ENCODE measurements around the gene PRRT4. TPM values are rescaled to one million over a fixed set of nuclear protein-coding genes. Genes with fewer than 3 reads are reported as not detected.

The PRRT4 gene
- total RNA-seq, 1 donor from 2014 or later, result not detected

DNA sequence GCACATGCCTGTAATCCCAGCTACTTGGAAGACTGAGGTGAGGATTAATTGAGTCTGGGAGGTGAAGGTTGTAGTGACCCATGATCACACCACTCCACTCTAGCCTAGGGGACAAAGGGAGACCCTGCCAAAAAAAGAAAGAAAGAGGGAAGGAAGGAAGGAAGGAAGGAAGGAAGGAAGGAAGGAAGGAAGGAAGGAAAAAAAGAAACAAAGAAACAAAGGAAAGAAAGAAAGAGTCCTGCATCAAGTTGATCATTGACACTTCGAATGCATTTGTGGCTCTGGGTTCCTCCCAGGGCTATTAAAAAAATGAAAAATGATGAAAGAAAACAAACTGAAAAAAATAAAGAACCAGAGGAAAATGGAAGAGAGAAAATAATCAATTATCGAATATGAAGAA, 3.9 kb upstream of the PRRT4 start:
- Mint-ChIP-seq H3K4me3 (no peak overlapping the region), H3K27ac (no peak overlapping the region), H3K36me3 (ENCODE audit: low read depth) (no peaks in the 10 kb centered on the region), H3K27me3 (peaks cover 57% of the 10 kb centered on the region), H3K4me1 (peaks cover 15% of the 10 kb centered on the region), H3K9me3 (no peaks in the 10 kb centered on the region)
- ChIA-PET CTCF (interaction anchor here (0.6 kb wide), 1 partner anchor 1456 kb away, joined by 3 read pairs; no protein-coding TSS in a partner anchor), POLR2A (no interaction called here)
- intact Hi-C loops (cut with micrococcal nuclease), result no loop called here
- ATAC-seq (ENCODE audit: low read depth) (no peak), DNase-seq (no peak)
- TF ChIP-seq, protein P1, sequence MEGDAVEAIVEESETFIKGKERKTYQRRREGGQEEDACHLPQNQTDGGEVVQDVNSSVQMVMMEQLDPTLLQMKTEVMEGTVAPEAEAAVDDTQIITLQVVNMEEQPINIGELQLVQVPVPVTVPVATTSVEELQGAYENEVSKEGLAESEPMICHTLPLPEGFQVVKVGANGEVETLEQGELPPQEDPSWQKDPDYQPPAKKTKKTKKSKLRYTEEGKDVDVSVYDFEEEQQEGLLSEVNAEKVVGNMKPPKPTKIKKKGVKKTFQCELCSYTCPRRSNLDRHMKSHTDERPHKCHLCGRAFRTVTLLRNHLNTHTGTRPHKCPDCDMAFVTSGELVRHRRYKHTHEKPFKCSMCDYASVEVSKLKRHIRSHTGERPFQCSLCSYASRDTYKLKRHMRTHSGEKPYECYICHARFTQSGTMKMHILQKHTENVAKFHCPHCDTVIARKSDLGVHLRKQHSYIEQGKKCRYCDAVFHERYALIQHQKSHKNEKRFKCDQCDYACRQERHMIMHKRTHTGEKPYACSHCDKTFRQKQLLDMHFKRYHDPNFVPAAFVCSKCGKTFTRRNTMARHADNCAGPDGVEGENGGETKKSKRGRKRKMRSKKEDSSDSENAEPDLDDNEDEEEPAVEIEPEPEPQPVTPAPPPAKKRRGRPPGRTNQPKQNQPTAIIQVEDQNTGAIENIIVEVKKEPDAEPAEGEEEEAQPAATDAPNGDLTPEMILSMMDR (IDR thresholded peaks at IDR 0.05), result no peak

DNA sequence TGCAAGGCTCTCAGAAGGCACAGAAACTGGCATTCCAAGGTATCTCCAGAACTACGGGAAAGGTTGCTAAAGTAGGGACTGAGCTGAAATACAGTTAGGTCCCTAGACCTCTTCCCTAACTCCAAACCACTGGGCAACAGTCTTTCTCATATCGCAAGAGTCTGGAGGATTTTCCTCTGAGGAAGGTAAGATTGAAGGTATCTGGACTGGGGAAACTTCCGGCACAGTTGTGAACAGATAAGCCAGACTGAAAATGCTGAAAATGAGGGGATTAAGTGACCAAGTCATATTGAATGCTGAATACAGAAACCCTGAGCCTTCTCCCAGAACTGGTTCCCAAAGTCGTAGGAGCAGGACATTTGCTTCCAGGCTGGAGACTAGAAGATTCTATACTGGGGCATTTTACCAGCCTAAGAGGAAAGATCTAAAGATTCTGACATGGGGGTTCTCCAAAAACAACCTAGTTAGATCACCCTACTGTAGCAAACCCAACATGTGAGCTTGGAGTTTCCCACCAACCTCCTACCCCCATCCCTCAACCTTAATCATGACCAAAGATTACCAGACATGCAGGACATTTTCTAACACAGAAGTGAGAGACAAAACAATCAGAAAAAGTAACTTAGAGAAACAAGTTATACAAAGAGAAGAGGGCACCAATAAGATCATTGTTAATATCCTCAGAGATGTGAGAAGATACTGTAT, 2.8 kb upstream of the PRRT4 start:
- H3K36me3 Mint-ChIP-seq (ENCODE audit: low read depth), result no peaks in the 10 kb centered on the region
- peaks cover 15% of the 10 kb centered on the region for H3K4me1 Mint-ChIP-seq
- H3K9me3 Mint-ChIP-seq, result no peaks in the 10 kb centered on the region
- H3K27ac Mint-ChIP-seq, result no peak overlapping the region
- ATAC-seq (ENCODE audit: low read depth) (no peak), DNase-seq (no peak)
- POLR2A ChIA-PET, result interaction anchor here (0.7 kb wide), 1 partner anchor 11 kb away, joined by 7 read pairs; no protein-coding TSS in a partner anchor
- CTCF ChIA-PET, result no interaction called here
- peaks cover 63% of the 10 kb centered on the region for H3K27me3 Mint-ChIP-seq
- TF ChIP-seq, protein P1 (IDR thresholded peaks at IDR 0.05), result no peak
- no peak overlapping the region for H3K4me3 Mint-ChIP-seq
- intact Hi-C loops (cut with micrococcal nuclease), result no loop called here

DNA sequence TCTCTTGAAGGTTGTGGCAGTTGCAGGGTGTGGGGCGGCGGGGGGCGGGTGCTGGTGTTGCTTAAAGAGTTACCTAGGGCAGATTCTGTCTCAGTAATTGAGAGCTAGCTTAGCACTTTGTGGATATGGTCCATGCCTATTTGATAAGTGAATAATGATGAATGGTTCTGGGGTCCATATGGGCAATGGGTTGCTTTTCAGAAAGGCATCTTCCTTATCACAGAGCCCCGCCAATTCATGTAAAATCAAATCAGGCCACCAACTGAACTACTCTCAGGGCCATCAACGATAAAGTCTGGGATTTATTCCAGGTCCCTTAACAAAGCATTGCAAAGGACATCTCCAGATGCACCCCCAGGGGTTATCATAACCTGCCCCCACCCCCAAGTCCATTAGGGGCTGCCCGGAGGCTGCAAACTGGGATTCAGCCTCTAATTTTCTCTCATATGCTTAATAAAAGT, 1.8 kb upstream of the PRRT4 start:
- ChIA-PET CTCF (no interaction called here), POLR2A (no interaction called here)
- no peaks in the 10 kb centered on the region for H3K36me3 Mint-ChIP-seq (ENCODE audit: low read depth)
- TF ChIP-seq, protein P1 (IDR thresholded peaks at IDR 0.05), result no peak
- ATAC-seq (ENCODE audit: low read depth), result no peak
- peaks cover 65% of the 10 kb centered on the region for H3K27me3 Mint-ChIP-seq
- intact Hi-C loops (cut with micrococcal nuclease), result no loop called here
- peaks cover 15% of the 10 kb centered on the region for H3K4me1 Mint-ChIP-seq
- H3K27ac Mint-ChIP-seq, result no peak overlapping the region
- H3K9me3 Mint-ChIP-seq, result no peaks in the 10 kb centered on the region
- H3K4me3 Mint-ChIP-seq, result no peak overlapping the region
- no peak for DNase-seq

DNA sequence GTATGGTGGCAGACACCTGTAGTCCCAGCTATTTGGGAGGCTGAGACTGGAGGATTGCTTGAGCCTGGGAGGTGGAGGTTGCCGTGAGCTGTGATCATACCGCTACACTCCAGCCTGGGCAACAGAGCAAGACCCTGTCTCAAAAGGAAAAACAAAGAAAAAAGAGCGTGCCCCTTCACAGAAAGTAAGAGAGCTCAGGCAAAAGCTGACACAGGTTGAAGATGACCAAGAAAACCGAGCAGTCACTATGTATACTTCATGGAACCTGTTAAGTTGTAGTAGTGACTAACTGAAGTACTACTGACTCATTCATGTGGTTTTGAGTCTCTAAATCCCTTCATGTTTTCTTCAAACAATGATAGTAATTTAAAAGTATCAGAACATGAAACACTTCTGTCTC, 1.2 kb upstream of the PRRT4 start:
- DNase-seq (no peak), ATAC-seq (ENCODE audit: low read depth) (no peak)
- intact Hi-C loops (cut with micrococcal nuclease), result no loop called here
- Mint-ChIP-seq H3K27ac (no peak overlapping the region), H3K9me3 (no peaks in the 10 kb centered on the region), H3K27me3 (peaks cover 68% of the 10 kb centered on the region), H3K4me1 (peaks cover 15% of the 10 kb centered on the region), H3K4me3 (no peak overlapping the region), H3K36me3 (ENCODE audit: low read depth) (no peaks in the 10 kb centered on the region)
- ChIA-PET CTCF (no interaction called here), POLR2A (no interaction called here)
- TF ChIP-seq, protein P1 (IDR thresholded peaks at IDR 0.05), result no peak

- DNase-seq (no peak), ATAC-seq (ENCODE audit: low read depth) (no peak)
- no peak overlapping the region for H3K4me3 Mint-ChIP-seq
- ChIA-PET POLR2A (no interaction called here), CTCF (no interaction called here)
- H3K9me3 Mint-ChIP-seq, result no peaks in the 10 kb centered on the region
- H3K27me3 Mint-ChIP-seq, result peaks cover 49% of the 10 kb centered on the region
- H3K36me3 Mint-ChIP-seq (ENCODE audit: low read depth), result no peaks in the 10 kb centered on the region
- H3K27ac Mint-ChIP-seq, result no peak overlapping the region
- peaks cover 15% of the 10 kb centered on the region for H3K4me1 Mint-ChIP-seq
- TF ChIP-seq, protein P1 (IDR thresholded peaks at IDR 0.05), result no peak
- intact Hi-C loops (cut with micrococcal nuclease), result no loop called here
Measured at GRCh38 chr7:128360359-128360678, 1.2 kb downstream of the PRRT4 start.
